Transverse colon (tissue), 4 donors: ENCODE data around the gene KCNQ1OT1. TPM values are rescaled to one million over a fixed set of nuclear protein-coding genes. Genes with fewer than 3 reads are reported as not detected.
A peak's percentile ranks its signal among the peaks of the same experiment; 100 is the strongest.

Experiments
- DNase-seq: peaks from one replicate; pipeline ENCODE4 v3.0.0-alpha.2; 2019
- H3K27ac ChIP-seq, 4 donors: fragments of 200-600 bp; sonication (generic); 2 replicates each; pipeline ENCODE4 v1.5.1; 2016 to 2018; ENCODE audit warnings: inconsistent platforms in 4 of 4
- H3K27me3 ChIP-seq: fragments of 200-600 bp; sonication (generic); 2 replicates; pipeline ENCODE4 v1.5.1; 2017; ENCODE audit warnings: inconsistent platforms
- H3K36me3 ChIP-seq, 4 donors: fragments of 200-600 bp; sonication (generic); 2 replicates each; pipeline ENCODE4 v1.5.1; 2017 to 2019; ENCODE audit warnings: inconsistent platforms in 4 of 4
- H3K4me1 ChIP-seq, 4 donors: fragments of 200-600 bp; sonication (generic); 2 replicates each; pipeline ENCODE4 v1.5.1; 2017 to 2020; ENCODE audit warnings: inconsistent platforms in 4 of 4
- H3K4me3 ChIP-seq, 4 donors: fragments of 200-600 bp; sonication (generic); 1 replicate in 1 of 4; 2 replicates in 3 of 4; pipeline versions ENCODE4 v1.5.1 to v1.6.1; 2017 to 2019; ENCODE audit warnings: inconsistent platforms in 4 of 4
- H3K9me3 ChIP-seq, 2 donors: fragments of 200-600 bp; sonication (generic); 2 replicates each; pipeline ENCODE4 v1.5.1; 2017 to 2019; ENCODE audit warnings: inconsistent platforms in 2 of 2
- EP300 ChIP-seq: sonication (generic); formaldehyde crosslinking; IDR thresholded peaks from one replicate; pipeline ENCODE4 v1.6.1; 2017; ENCODE audit warnings: antibody characterized with exemption, low read depth
- POLR2A ChIP-seq: fragments of 450-650 bp; IDR thresholded peaks from one replicate; pipeline ENCODE4 v1.6.1; 2016; ENCODE audit warnings: antibody characterized with exemption, mild to moderate bottlenecking, moderate library complexity
- POLR2AphosphoS5 ChIP-seq, 3 donors: sonication (generic); formaldehyde crosslinking; IDR thresholded peaks; one replicate each; pipeline ENCODE4 v1.6.1; 2016; ENCODE audit warnings: antibody characterized with exemption in 3 of 3
- WGBS, 2 donors: methylation state at CpG; one replicate each; pipeline ENCODE4 v1.1.5; 2018; ENCODE audit warnings: low coverage in 1 of 2; 5-methylcytosine and 5-hydroxymethylcytosine counted together
- in situ Hi-C, 4 donors: fragments of 200-750 bp; cut with MboI; loops; one replicate each; pipeline versions ENCODE4 v1.15.0 to v1.15.1; 2017; ENCODE audit warnings: low sequenced_read_pairs in 3 of 4, low pct_ligation_motif_present in 1 of 4, low pct_unique_long_range_greater_than_20kb in 1 of 4
- intact Hi-C: fragments of 100-400 bp; cut with DNase I; formaldehyde crosslinking; loops from one replicate; pipeline ENCODE4 v1.15.1; 2023; ENCODE audit warnings: low total_unique reads
- total RNA-seq, 4 donors: library from RNA; depleted of rRNA; stranded (reverse); fragments of >200 nt; gene quantifications; one replicate each; pipeline ENCODE4 v1.1.0, GENCODE V29; 2016
- TF ChIP-seq, protein P1 (sequence below), 5 experiments: fragments of 200-600 bp in 3 of 5; fragments of 450-650 bp in 2 of 5; sonication (generic) in 3 of 5; IDR thresholded peaks; 1 replicate in 2 of 5; 2 replicates in 3 of 5; pipeline ENCODE4 v1.5.1; 2016 to 2017; ENCODE audit warnings: antibody characterized with exemption in 5 of 5, inconsistent platforms in 3 of 5, mild to moderate bottlenecking in 2 of 5, moderate library complexity in 1 of 5

The KCNQ1OT1 gene
- total RNA-seq, 4 donors from 2014 or later: 1.5 to 5.0 (median 1.9) TPM

- TF ChIP-seq, protein P1, sequence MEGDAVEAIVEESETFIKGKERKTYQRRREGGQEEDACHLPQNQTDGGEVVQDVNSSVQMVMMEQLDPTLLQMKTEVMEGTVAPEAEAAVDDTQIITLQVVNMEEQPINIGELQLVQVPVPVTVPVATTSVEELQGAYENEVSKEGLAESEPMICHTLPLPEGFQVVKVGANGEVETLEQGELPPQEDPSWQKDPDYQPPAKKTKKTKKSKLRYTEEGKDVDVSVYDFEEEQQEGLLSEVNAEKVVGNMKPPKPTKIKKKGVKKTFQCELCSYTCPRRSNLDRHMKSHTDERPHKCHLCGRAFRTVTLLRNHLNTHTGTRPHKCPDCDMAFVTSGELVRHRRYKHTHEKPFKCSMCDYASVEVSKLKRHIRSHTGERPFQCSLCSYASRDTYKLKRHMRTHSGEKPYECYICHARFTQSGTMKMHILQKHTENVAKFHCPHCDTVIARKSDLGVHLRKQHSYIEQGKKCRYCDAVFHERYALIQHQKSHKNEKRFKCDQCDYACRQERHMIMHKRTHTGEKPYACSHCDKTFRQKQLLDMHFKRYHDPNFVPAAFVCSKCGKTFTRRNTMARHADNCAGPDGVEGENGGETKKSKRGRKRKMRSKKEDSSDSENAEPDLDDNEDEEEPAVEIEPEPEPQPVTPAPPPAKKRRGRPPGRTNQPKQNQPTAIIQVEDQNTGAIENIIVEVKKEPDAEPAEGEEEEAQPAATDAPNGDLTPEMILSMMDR (IDR thresholded peaks at IDR 0.05): no peak
- TF ChIP-seq POLR2A: no peak
- H3K4me3 ChIP-seq: no peak overlapping the region
- H3K27me3 ChIP-seq: no peaks in the 10 kb centered on the region
- in situ Hi-C loops (no loop called here), intact Hi-C loops (no loop called here)
- peaks cover 0 to 26% (median 14%) of the 10 kb centered on the region in 4 donors for H3K4me1 ChIP-seq
- H3K36me3 ChIP-seq: no peaks in the 10 kb centered on the region
- H3K9me3 ChIP-seq: no peaks in the 10 kb centered on the region
- H3K27ac ChIP-seq: no peak overlapping the region
- WGBS, 2 donors: 35 to 55% methylated on average over 4 to 5 of the region's 5 CpGs
- DNase-seq: peak; percentile 63
Measured at GRCh38 chr11:2737866-2738265, 38.1 kb upstream of the KCNQ1OT1 start.

DNA sequence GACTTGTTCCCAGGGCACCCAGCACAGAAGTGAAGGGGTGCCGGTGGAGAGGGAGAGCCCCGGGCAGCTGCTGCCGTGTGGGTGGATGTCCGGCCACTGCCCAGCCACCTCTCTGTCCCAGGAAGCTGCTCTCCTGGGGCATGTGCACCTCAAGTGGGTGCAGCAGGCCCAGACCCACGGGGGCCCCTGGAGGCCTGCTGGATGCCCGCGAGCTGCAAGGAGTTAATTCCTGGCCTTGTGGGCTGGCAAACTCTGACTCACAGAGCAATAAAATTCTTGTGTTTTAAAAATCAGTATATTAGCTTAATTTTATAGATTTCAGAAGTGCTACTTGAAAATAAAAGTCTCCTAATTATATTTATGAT, 37.4 kb upstream of the KCNQ1OT1 start:
- peaks cover 0 to 25% (median 14%) of the 10 kb centered on the region in 4 donors for H3K4me1 ChIP-seq
- intact Hi-C loops: no loop called here
- H3K9me3 ChIP-seq: no peaks in the 10 kb centered on the region
- H3K36me3 ChIP-seq: no peaks in the 10 kb centered on the region
- no peak overlapping the region for H3K27ac ChIP-seq
- DNase-seq: no peak
- in situ Hi-C loops: no loop called here
- TF ChIP-seq, protein P1 (IDR thresholded peaks at IDR 0.05): no peak
- H3K4me3 ChIP-seq: no peak overlapping the region
- no peaks in the 10 kb centered on the region for H3K27me3 ChIP-seq
- 70% methylated on average over 7 of the region's 7 CpGs; no CpG with 5 or more reads in 1 of the 2 donors for WGBS, 2 donors

- no peaks in the 10 kb centered on the region for H3K9me3 ChIP-seq
- intact Hi-C loops: no loop called here
- no peak overlapping the region for H3K4me3 ChIP-seq
- in situ Hi-C loops: no loop called here
- 73% methylated on average over 21 of the region's 21 CpGs; no CpG with 5 or more reads in 1 of the 2 donors for WGBS, 2 donors
- peak; percentile 27 for DNase-seq
- H3K36me3 ChIP-seq: no peaks in the 10 kb centered on the region
- no peaks in the 10 kb centered on the region for H3K27me3 ChIP-seq
- peaks cover 0 to 20% (median 14%) of the 10 kb centered on the region in 4 donors for H3K4me1 ChIP-seq
- TF ChIP-seq, protein P1 (IDR thresholded peaks at IDR 0.05): no peak
- TF ChIP-seq POLR2A (no peak), EP300 (no peak), POLR2AphosphoS5 (IDR thresholded peaks at IDR 0.05) (no peak)
- H3K27ac ChIP-seq: no peak overlapping the region
Measured at GRCh38 chr11:2736577-2737225, 36.9 kb upstream of the KCNQ1OT1 start.

DNA sequence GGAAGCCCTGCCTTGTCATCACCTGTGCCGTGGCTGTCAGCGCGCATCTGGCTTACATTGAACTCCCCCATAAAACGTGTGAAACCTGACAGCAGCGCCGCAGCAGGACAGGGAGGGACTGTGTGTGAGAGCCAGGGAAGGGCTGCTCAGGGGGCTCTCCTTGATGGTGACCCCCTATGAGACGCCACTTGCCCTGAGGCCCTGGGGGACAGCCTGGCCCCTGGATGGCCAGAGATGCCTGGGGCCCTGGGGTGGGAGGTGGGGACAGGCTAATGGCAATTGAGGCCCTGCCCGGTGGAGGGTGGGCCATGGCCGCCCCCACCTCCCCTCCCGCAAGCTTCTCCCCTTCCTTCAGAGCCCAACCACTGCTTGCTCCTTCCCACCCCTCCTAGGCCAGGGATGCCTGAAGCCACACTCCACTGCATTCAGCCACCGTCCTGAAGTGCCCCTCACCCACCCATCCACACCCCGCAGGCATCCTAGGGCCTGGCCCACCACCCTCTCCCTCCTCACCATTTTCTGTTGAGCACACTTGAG, 35.3 kb upstream of the KCNQ1OT1 start:
- H3K4me3 ChIP-seq: no peak overlapping the region
- TF ChIP-seq EP300: no peak
- TF ChIP-seq POLR2A: no peak
- TF ChIP-seq POLR2AphosphoS5 (IDR thresholded peaks at IDR 0.05): no peak
- TF ChIP-seq, protein P1 (IDR thresholded peaks at IDR 0.05): no peak
- H3K9me3 ChIP-seq: no peaks in the 10 kb centered on the region
- no peak for DNase-seq
- no peaks in the 10 kb centered on the region for H3K27me3 ChIP-seq
- no peaks in the 10 kb centered on the region for H3K36me3 ChIP-seq
- H3K27ac ChIP-seq: no peak overlapping the region
- intact Hi-C loops (no loop called here), in situ Hi-C loops (no loop called here)
- WGBS, 2 donors: 98% methylated on average over 8 of the region's 12 CpGs; no CpG with 5 or more reads in 1 of the 2 donors
- H3K4me1 ChIP-seq: peaks cover 0 to 19% (median 14%) of the 10 kb centered on the region in 4 donors
